ENCODE measurements around the gene ZNF688.
"Not testable (repeated sequence)": the region's sequence is repeated elsewhere in the genome, so short reads cannot be mapped to it uniquely, and the experiment has no call there.

The ZNF688 gene

DNA sequence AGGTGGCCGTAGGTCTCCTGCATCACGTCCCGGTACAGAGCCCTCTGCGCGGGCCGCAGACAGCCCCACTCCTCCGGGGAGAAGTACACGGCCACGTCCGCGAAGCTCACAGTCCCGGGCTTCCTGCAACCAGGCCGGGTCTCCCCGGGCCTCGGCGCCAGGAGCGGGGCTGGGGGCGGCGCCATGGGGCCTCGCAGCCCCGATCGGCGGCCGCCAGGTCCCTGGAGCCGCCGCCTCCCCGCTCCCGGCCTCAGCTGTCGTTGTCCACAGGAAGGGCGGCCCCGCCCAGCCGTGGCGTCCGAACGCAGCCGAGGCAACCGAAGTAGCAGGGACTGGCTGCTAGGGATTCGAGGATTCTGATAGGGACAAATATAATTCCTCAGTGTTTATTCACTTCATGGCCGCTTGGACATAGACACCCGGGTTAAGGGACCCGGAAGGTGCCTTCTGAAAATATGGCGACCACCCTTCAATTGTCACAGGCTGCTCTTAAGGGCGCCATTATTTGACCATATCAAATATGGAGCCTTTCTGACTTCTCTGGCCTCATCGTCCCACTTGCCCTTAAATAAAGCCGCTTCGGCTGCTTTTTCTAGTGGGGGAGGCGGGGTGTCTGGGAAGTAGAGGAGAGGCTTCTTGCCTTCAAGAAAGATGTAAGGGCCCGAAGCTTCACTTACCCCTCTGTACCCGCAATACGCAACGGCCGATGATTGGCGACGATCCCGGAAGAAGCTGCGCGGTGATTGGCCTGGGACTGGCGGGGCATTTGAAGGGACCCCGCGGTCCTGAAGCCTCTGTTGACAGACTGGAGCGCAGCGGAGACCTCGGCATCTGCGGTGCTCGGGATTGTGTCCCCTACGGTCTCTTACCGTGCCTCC is at the start of gene ZNF688:
Gene ZNF688, minus strand, starts transcription at position 270 of the 878 bp plus-strand sequence. Its CDS starts 85 bp downstream, at position 185.
- peak; percentile 99 for DNase-seq (ENCODE audit: low spot score)

DNA sequence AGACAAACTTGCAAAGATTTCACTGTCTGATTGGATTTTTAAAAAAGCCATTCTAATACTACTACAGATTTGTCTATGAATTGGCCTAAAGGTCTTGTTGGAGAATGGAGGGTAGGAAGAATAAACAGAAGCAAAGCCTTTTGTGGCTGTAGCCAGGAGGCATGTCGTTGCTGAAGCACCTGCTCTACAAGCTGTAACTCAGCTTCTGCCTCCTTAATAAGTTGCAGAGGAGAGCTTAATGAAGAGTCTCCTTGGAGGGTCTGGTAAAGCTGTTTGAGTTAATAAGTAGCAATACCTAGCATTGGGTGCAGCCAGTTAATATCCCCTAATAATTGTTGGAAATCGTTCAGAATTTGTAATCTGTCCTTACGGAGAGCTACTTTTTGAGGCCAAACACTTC is 48.7 kb upstream of the ZNF688 start:
- DNase-seq (ENCODE audit: low spot score): no peak

DNA sequence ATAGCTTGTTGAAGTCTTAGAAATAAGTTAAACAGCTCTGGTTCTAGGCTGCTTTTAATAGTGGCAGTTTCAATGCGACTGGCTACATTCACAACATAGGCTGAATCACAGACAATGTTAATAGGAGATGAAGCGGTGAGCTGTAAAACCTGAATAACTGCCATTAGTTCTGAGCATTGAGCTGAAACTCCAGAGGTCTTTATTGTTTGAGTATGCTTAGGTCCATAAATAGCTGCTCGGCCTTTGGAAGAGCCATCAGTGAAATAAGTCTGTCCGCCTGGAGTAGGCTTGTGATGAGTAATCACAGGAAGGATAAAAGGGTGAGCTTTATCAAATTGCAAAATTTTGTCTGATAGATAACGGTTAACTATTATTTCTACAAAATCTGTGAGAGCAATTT is 48.1 kb upstream of the ZNF688 start:
- DNase-seq (ENCODE audit: low spot score): no peak

DNA sequence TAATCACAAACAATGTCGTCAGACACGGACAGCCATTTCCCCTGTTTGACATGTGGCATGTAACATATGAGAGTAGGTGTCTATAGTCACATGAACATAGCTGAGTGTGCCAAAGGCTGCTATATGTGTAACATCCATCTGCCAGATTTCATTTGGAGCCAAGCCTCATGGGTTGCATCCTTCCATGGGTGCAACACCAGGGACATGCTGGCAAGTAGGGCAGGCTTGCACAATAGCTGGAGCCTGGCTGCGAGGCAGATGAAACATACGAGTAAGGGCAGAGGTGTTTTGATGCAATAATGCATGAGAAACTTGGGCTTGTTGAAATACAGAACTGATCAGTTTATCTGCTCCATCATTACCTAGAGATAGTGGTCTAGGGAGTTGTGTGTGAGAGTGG is 47.7 kb upstream of the ZNF688 start:
- DNase-seq (ENCODE audit: low spot score): no peak

GRCh38 chr16:30615358-30616091 is 44.0 kb upstream of the ZNF688 start:
- DNase-seq (ENCODE audit: low spot score): peak; percentile 72

GRCh38 chr16:30609926-30610839 is 38.7 kb upstream of the ZNF688 start, which contains the start of gene ZNF689:
Gene ZNF689, minus strand, starts transcription at chr16:30610389. Its CDS starts 348 bp downstream, at chr16:30610041.
- DNase-seq (ENCODE audit: low spot score): peak; percentile 99

DNA sequence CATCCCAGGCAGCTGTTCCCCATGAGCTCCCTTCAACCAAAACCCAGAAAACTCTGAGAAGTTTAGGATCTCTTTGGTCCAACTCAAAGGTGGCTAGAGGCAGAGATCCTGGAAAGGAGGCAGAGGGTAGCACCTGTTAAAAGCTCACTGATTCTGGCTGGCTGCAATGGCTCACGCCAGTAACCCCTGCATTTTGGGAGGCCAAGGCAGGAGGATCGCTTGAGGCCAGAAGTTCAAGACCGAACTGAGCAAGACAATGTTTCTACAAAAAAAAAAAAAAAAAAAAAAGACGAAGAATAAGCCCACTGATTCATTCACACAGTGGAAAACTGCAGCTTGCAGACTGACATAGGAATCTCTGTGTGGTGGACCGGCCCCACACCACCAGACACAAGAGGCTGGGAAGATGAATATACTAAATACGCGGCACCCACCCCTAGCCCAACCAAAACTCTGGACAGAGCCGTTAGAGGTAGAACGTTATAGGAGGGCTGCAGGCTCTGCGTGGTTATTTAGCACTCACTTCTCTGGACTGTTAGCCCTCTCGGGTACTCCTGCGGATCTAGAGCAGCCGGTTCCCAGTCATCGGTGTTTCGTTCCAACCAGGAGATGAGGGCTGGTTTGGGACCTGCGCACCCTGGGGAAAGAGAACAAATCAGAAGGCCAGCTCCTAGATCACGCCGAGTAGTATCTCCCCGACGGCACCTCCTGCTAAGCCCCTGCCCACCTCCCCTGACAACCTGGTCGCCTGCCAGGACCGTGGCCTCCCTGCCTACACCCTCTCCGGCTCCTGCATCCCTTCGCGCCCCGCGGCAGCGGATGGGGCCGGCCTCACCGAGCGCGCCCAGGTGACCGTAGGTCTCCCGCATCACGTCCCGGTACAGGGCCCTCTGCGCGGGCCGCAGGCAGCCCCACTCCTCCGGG is 37.8 kb upstream of the ZNF688 start:
- peak; percentile 16 for DNase-seq (ENCODE audit: low spot score)

- DNase-seq (ENCODE audit: low spot score): no peak
These were observed 34.5 kb upstream of the ZNF688 start for GRCh38 chr16:30606004-30606403.

GRCh38 chr16:30605158-30605557 is 33.6 kb upstream of the ZNF688 start:
- no peak for DNase-seq (ENCODE audit: low spot score)

DNA sequence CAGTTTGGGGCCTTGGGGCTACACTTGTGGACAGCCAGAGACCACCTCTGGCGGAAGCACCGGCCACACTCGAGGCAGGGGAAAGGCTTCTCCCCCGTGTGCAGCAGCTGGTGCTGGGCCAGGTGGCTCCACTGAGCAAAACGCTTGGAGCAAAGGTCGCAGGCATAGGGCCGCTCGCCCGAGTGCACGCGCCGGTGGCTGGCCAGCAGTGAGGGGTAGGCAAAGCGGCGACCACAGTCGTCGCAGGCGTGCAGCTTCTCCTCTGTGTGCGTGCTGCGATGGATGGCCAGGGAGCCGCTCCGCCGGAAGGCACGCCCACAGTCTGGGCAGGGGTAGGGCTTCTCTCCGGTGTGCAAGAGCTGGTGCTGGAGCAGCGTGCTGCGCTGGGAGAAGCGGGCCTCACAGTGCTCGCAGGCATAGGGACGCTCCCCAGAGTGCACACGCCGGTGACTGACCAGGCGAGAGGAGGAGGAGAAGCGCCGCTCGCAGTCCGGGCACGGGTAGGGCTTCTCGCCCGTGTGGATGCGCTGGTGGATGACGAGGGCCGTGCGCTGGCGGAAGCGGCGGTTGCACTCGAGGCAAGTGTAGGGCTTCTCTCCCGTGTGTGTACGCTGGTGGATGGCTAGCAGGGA is 32.9 kb upstream of the ZNF688 start:
- no peak for DNase-seq (ENCODE audit: low spot score)

DNA sequence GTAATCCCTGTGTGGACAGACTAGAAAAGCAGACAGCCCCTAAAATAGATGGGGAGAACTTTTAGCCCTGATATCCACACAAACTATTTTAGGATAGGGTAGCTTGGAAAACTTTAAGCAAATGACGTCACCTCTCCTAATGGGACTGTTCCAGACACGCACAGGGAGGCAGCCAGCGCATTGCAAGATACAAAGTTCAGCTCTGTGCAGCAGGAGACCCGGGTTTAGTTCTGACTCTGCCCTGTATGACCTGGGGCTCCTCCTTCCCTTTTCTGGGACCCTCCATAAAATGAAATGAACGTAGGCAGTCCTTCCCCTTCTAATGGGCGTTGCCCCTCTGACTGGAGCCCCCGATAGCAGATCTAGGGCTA is 32.4 kb upstream of the ZNF688 start:
- DNase-seq (ENCODE audit: low spot score): no peak

DNA sequence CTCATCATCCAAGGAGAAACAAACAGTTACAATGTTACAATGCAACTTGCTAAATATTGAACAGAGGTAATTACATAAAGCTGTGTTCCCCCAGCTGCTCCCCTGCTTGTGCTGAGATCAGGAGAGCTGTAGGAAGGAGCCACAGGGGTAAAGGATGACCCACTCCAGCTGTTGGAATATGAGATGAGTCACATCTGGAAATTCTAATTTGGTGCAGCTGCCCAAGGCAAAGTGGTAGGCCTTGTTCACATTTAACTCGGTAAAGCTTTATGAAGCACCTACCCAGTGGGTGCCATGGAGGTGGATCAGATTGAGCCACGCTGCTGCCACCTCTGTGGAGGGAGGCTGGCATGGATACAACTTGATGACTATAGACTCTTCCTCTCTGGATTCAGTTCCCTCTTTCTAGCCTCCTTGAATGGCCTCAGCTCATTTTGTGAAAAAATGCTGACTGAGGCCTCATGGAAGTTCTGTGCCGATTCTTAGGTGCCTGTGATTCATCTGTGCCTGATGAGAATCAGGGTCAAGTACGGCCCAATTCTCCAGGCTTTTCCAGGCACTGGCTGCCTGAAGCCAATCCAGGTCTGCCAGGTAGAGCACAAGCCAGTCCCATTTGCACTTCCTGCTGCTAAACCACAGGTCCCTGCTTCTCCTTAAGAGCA is 31.2 kb upstream of the ZNF688 start:
- DNase-seq (ENCODE audit: low spot score): no peak

GRCh38 chr16:30601966-30602365 is 30.5 kb upstream of the ZNF688 start:
- no peak for DNase-seq (ENCODE audit: low spot score)

- DNase-seq (ENCODE audit: low spot score): no peak
These were observed 29.4 kb upstream of the ZNF688 start for GRCh38 chr16:30600929-30601328.

GRCh38 chr16:30600215-30600614 is 28.7 kb upstream of the ZNF688 start:
- no peak for DNase-seq (ENCODE audit: low spot score)

GRCh38 chr16:30592871-30593270 is 21.4 kb upstream of the ZNF688 start:
- DNase-seq (ENCODE audit: low spot score): no peak

DNA sequence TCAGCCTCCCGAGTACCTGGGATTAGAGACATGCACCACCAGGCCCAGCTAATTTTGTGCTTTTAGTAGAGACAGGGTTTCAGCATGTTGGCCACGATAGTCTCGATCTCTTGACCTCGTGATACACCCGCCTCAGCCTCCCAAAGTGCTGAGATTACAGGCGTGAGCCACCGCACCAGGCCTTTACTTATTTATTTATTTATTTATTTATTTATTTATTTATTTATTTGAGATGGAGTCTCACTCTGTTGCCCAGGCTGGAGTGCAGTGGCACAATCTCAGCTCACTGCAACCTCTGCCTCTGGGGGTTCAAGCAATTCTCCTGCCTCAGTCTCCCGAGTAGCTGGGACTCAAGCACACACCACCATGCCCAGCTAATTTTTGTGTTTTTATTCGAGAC is 19.4 kb upstream of the ZNF688 start:
- not testable (repeated sequence) for DNase-seq (ENCODE audit: low spot score)

DNA sequence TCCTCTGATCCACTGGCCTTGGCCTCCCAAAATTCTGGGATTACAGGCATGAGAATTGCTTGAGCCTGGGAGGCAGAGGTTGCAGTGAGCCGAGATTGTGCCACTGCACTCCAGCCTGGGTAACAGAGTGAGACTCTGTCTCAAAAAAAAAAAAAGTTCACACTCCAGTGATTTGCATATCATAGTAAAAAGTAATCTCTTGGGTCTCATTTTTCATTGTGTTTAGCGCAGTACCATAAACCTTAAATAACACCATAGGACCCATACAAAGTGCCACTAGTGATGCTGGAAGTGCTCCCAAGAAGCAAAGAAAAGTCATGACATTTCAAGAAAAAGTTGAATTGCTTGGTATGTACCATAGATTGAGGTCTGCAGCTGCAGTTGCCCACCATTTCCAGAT is 18.1 kb upstream of the ZNF688 start:
- not testable (repeated sequence) for DNase-seq (ENCODE audit: low spot score)

DNA sequence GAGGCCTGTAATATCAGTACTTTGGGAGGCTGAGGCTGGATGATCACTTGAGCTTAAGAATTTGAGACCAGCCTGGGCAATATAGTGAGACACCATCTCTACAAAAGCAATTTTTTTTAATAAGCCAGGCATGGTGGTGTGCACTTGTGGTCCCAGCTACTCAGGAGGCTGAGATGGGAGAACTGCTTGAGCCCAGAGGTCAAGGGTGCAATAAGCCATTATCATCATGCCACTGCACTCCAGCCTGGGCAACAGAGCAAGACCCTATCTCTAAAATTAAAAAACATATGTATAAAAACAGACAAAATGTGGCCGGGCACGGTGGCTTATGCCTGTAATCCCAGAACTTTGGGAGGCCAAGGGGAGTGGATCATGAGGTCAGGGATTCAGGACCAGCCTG is 17.1 kb upstream of the ZNF688 start:
- no peak for DNase-seq (ENCODE audit: low spot score)

Data from NAMALWA (cell line).